B cell (primary cell): ENCODE results near the gene SYNPO. TPM values are rescaled to one million over a fixed set of nuclear protein-coding genes. Genes with fewer than 3 reads are reported as not detected.

ENCODE experiments used
- ATAC-seq: fragments of 200-7000 bp; cut with Tn5 transposase; one replicate; pipeline ENCODE4 v1.10.0; 2021; ENCODE audit warnings: low read depth, mild to moderate bottlenecking, moderate number of reproducible peaks, moderate library complexity
- CTCF ChIA-PET: fragments of 350-600 bp; sonication (Branson Sonifier 250); formaldehyde crosslinking; loops from one replicate; lab custom pipeline; 2021; ENCODE audit warnings: antibody characterized with exemption, inconsistent platforms; lab: Charles Lee
- POLR2A ChIA-PET: fragments of 350-600 bp; sonication (Branson Sonifier 250); formaldehyde crosslinking; loops from one replicate; lab custom pipeline; 2021; ENCODE audit warnings: antibody characterized with exemption; lab: Charles Lee
- DNase-seq: peaks from one replicate; pipeline ENCODE4 v3.0.0; 2013
- H2AFZ ChIP-seq: 2 replicates; pipeline ENCODE4 v1.6.1; 2012; ENCODE audit warnings: mild to moderate bottlenecking, low read depth, low read length; ENCODE audit not compliant: insufficient read depth, poor library complexity, severe bottlenecking
- H3K27ac ChIP-seq, 2 donors: 1 replicate in 1 of 2; 2 replicates in 1 of 2; pipeline ENCODE4 v1.5.1; 2012 to 2013; ENCODE audit warnings: low read length in 2 of 2, mild to moderate bottlenecking in 2 of 2, moderate library complexity in 1 of 2
- H3K27me3 ChIP-seq, 4 experiments: fragments of 200-600 bp in 1 of 4; sonication (generic) in 1 of 4; replicated peaks in 1 of 4; 1 replicate in 2 of 4; 2 replicates in 2 of 4; pipeline versions ENCODE4 v1.6.1 to v1.7.0; 2013 to 2016; ENCODE audit warnings: low read length in 3 of 4, mild to moderate bottlenecking in 2 of 4, mixed read lengths in 1 of 4, moderate library complexity in 1 of 4; ENCODE audit not compliant: insufficient read depth in 4 of 4, control insufficient read depth in 3 of 4; ENCODE audit errors: control extremely low read depth in 1 of 4
- H3K36me3 ChIP-seq, 2 experiments: replicated peaks in 1 of 2; 1 replicate in 1 of 2; 2 replicates in 1 of 2; pipeline versions ENCODE4 v1.6.1 to v1.7.1; 2013; ENCODE audit warnings: low read length in 1 of 2; ENCODE audit not compliant: insufficient read depth in 2 of 2, control insufficient read depth in 1 of 2; ENCODE audit errors: control extremely low read depth in 1 of 2, extremely low read depth in 1 of 2
- H3K4me1 ChIP-seq, 2 donors: fragments of 200-600 bp in 1 of 2; sonication (generic) in 1 of 2; 1 replicate in 1 of 2; 2 replicates in 1 of 2; pipeline versions ENCODE4 v1.5.1 to v1.6.1; 2013 to 2017; ENCODE audit warnings: low read length in 2 of 2; ENCODE audit not compliant: control insufficient read depth in 2 of 2, insufficient read depth in 2 of 2
- H3K4me2 ChIP-seq: replicated peaks from 2 replicates; pipeline ENCODE3; 2012; ENCODE audit warnings: mild to moderate bottlenecking, low read depth, low read length; ENCODE audit not compliant: poor library complexity, severe bottlenecking
- H3K4me3 ChIP-seq, 5 experiments: fragments of 200-600 bp in 1 of 5; sonication (generic) in 1 of 5; 1 replicate in 3 of 5; 2 replicates in 2 of 5; pipeline versions ENCODE4 v1.5.1 to v1.7.0; 2011 to 2016; ENCODE audit warnings: low read length in 4 of 5, mild to moderate bottlenecking in 4 of 5, low read depth in 2 of 5, control low read depth in 1 of 5, moderate library complexity in 1 of 5; ENCODE audit not compliant: insufficient read depth in 1 of 5; ENCODE audit errors: control extremely low read depth in 1 of 5, extremely low read depth in 1 of 5
- H3K79me2 ChIP-seq: fragments of 200-600 bp; sonication (generic); one replicate; pipeline ENCODE4 v1.6.0; 2016; ENCODE audit warnings: low read length; ENCODE audit not compliant: control insufficient read depth, insufficient read depth
- H3K9ac ChIP-seq: fragments of 200-600 bp; sonication (generic); 2 replicates; pipeline ENCODE4 v1.6.1; 2017; ENCODE audit warnings: mild to moderate bottlenecking, low read length, moderate library complexity
- H3K9me3 ChIP-seq, 3 donors: one replicate each; pipeline versions ENCODE4 v1.6.1 to v1.7.1; 2013; ENCODE audit warnings: low read length in 2 of 3; ENCODE audit not compliant: control insufficient read depth in 2 of 3, insufficient read depth in 1 of 3; ENCODE audit errors: control extremely low read depth in 1 of 3
- H4K20me1 ChIP-seq: 2 replicates; pipeline ENCODE4 v1.6.0; 2012; ENCODE audit warnings: mild to moderate bottlenecking, low read length; ENCODE audit not compliant: insufficient read depth, control insufficient read depth, poor library complexity, severe bottlenecking
- H3K27ac Mint-ChIP-seq: one replicate; pipeline ENCODE4 v1.8.0; 2021; ENCODE audit warnings: mixed read lengths
- H3K27me3 Mint-ChIP-seq: one replicate; pipeline ENCODE4 v1.8.0; 2021; ENCODE audit warnings: mixed read lengths
- H3K4me1 Mint-ChIP-seq: one replicate; pipeline ENCODE4 v1.8.0; 2021; ENCODE audit warnings: mixed read lengths
- H3K4me3 Mint-ChIP-seq: one replicate; pipeline ENCODE4 v1.8.0; 2021; ENCODE audit warnings: mixed read lengths
- H3K9me3 Mint-ChIP-seq: one replicate; pipeline ENCODE4 v1.8.0; 2022; ENCODE audit warnings: mixed read lengths; ENCODE audit not compliant: insufficient read depth
- CTCF ChIP-seq: fragments of 200-600 bp; IDR thresholded peaks from one replicate; pipeline ENCODE4 v1.8.0; 2022; ENCODE audit warnings: antibody characterized with exemption, mild to moderate bottlenecking
- EZH2 ChIP-seq: IDR thresholded peaks from 2 replicates; pipeline ENCODE4 v1.6.1; 2012; ENCODE audit warnings: borderline replicate concordance, low read depth, mild to moderate bottlenecking, moderate library complexity, low read length; ENCODE audit not compliant: insufficient read depth, poor library complexity, severe bottlenecking
- WGBS: methylation state at CpG from one replicate; pipeline ENCODE4 v1.1.5; 2013; ENCODE audit warnings: missing lambda C conversion rate; ENCODE audit not compliant: insufficient coverage; 5-methylcytosine and 5-hydroxymethylcytosine counted together
- intact Hi-C: fragments of 100-400 bp; cut with micrococcal nuclease; formaldehyde crosslinking; loops from one replicate; pipeline ENCODE4 v1.10.0; 2022
- polyA plus RNA-seq: library from polyadenylated mRNA; depleted of rRNA; stranded (reverse); fragments of >200 nt; gene quantifications from 2 replicates; pipeline ENCODE4 v1.2.3, GENCODE V29; 2012
- total RNA-seq, 2 donors: library from RNA; stranded (reverse); fragments of 120-200 nt in 1 of 2; gene quantifications; 1 replicate in 1 of 2; 2 replicates in 1 of 2; pipeline versions ENCODE4 v1.2.3 to v1.2.4, GENCODE V29; 2013 to 2022

Gene SYNPO
- total and polyA plus RNA-seq, 2 donors (not counting 1 experiment from before 2014, with no cell fraction given), result 13.2 to 16.8 TPM

- Histone ChIP-seq H3K36me3 (no peaks in the 10 kb centered on the region), H3K4me2 (no peak overlapping the region), H3K27ac (no peak overlapping the region), H2AFZ (no peak overlapping the region), H4K20me1 (no peaks in the 10 kb centered on the region), H3K4me1 (peaks cover 10 to 15% of the 10 kb centered on the region in 2 donors), H3K9ac (no peak overlapping the region), H3K79me2 (no peaks in the 10 kb centered on the region), H3K27me3 (peaks cover 0 to 8% (median 0%) of the 10 kb centered on the region in 4 experiments), H3K9me3 (no peaks in the 10 kb centered on the region), H3K4me3 (no peak overlapping the region)
- intact Hi-C loops, result no loop called here
- Mint-ChIP-seq H3K9me3 (no peaks in the 10 kb centered on the region), H3K4me1 (peaks cover 16% of the 10 kb centered on the region), H3K27ac (no peak overlapping the region), H3K27me3 (peaks cover 11% of the 10 kb centered on the region), H3K4me3 (peak overlapping the region; percentile 10)
- CTCF ChIA-PET, result interaction anchor here (0.8 to 6.1 kb wide), 8 partner anchors 11 to 201 kb away, joined by 3 to 110 read pairs (median 3); partner anchors contain the start of genes RBM22 and SMIM3
- POLR2A ChIA-PET, result no interaction called here
- DNase-seq (no peak), ATAC-seq (no peak)
- WGBS, result 100% methylated on average over 3 of the region's 4 CpGs
- TF ChIP-seq EZH2, result no peak
- no peak for TF ChIP-seq CTCF
Measured at GRCh38 chr5:150658121-150658520, 17.7 kb downstream of the SYNPO start.

GRCh38 chr5:150658699-150659265 lies 18.3 kb downstream of the SYNPO start:
- no peaks in the 10 kb centered on the region for H3K9me3 ChIP-seq
- H3K27me3 ChIP-seq, result peaks cover 0 to 10% (median 0%) of the 10 kb centered on the region in 4 experiments
- H3K9me3 Mint-ChIP-seq, result no peaks in the 10 kb centered on the region
- no peaks in the 10 kb centered on the region for H3K36me3 ChIP-seq
- H2AFZ ChIP-seq, result no peak overlapping the region
- H3K4me3 ChIP-seq, result no peak overlapping the region
- peaks cover 10 to 15% of the 10 kb centered on the region in 2 donors for H3K4me1 ChIP-seq
- H4K20me1 ChIP-seq, result no peaks in the 10 kb centered on the region
- WGBS, result 61% methylated on average over 3 of the region's 3 CpGs
- H3K27me3 Mint-ChIP-seq, result peaks cover 11% of the 10 kb centered on the region
- TF ChIP-seq EZH2 (no peak), CTCF (no peak)
- DNase-seq (no peak), ATAC-seq (no peak)
- H3K9ac ChIP-seq, result no peak overlapping the region
- CTCF ChIA-PET, result interaction anchor here (0.6 to 6.1 kb wide), 5 partner anchors 12 to 189 kb away, joined by 3 to 110 read pairs (median 3); no protein-coding TSS in a partner anchor
- intact Hi-C loops, result no loop called here
- H3K4me2 ChIP-seq, result no peak overlapping the region
- POLR2A ChIA-PET, result no interaction called here
- H3K79me2 ChIP-seq, result no peaks in the 10 kb centered on the region
- peak overlapping the region; percentile 37 for H3K27ac Mint-ChIP-seq
- H3K27ac ChIP-seq, result no peak overlapping the region
- peaks cover 16% of the 10 kb centered on the region for H3K4me1 Mint-ChIP-seq
- peak overlapping the region; percentile 10 for H3K4me3 Mint-ChIP-seq
